NCI-H748 (cell line): ENCODE results near the gene ABCA1.
A peak's percentile ranks its signal among the peaks of the same experiment; 100 is the strongest.

ENCODE experiments used
- DNase-seq: peaks from one replicate; lab custom pipeline; 2025; ENCODE audit not compliant: unreplicated experiment; lab: John Stamatoyannopoulos, UW

ABCA1 gene

GRCh38 chr9:104850786-104851545 is 77.0 kb downstream of the ABCA1 start:
- no peak for DNase-seq

GRCh38 chr9:104849023-104849422 is 78.9 kb downstream of the ABCA1 start:
- no peak for DNase-seq

GRCh38 chr9:104844710-104845109 is 83.2 kb downstream of the ABCA1 start:
- DNase-seq: no peak

GRCh38 chr9:104843644-104844240 is 84.2 kb downstream of the ABCA1 start:
- DNase-seq: no peak

- no peak for DNase-seq
Observed at GRCh38 chr9:104842698-104843097, 85.3 kb downstream of the ABCA1 start.

- no peak for DNase-seq
Observed at GRCh38 chr9:104841601-104842141, 86.3 kb downstream of the ABCA1 start.

GRCh38 chr9:104838958-104839357 is 89.0 kb downstream of the ABCA1 start:
- no peak for DNase-seq

- no peak for DNase-seq
Observed at GRCh38 chr9:104836767-104837166, 91.2 kb downstream of the ABCA1 start.

- peak; percentile 88 for DNase-seq
Observed at GRCh38 chr9:104836235-104836634, 91.7 kb downstream of the ABCA1 start.

GRCh38 chr9:104835161-104835560 is 92.8 kb downstream of the ABCA1 start:
- DNase-seq: no peak

GRCh38 chr9:104833696-104834095 is 94.3 kb downstream of the ABCA1 start:
- DNase-seq: no peak

- no peak for DNase-seq
Observed at GRCh38 chr9:104831681-104832080, 96.3 kb downstream of the ABCA1 start.

- no peak for DNase-seq
Observed at GRCh38 chr9:104826911-104827310, 101.0 kb downstream of the ABCA1 start.

- no peak for DNase-seq
Observed at GRCh38 chr9:104826079-104826775, 101.7 kb downstream of the ABCA1 start.

- no peak for DNase-seq
Observed at GRCh38 chr9:104820336-104820735, 107.6 kb downstream of the ABCA1 start.

- no peak for DNase-seq
Observed at GRCh38 chr9:104819033-104819432, 108.9 kb downstream of the ABCA1 start.

GRCh38 chr9:104817437-104817836 is 110.5 kb downstream of the ABCA1 start:
- no peak for DNase-seq

- no peak for DNase-seq
Observed at GRCh38 chr9:104815851-104816565, 111.9 kb downstream of the ABCA1 start.

GRCh38 chr9:104810421-104811339 is 117.3 kb downstream of the ABCA1 start:
- no peak for DNase-seq

GRCh38 chr9:104808035-104808614 is 119.8 kb downstream of the ABCA1 start:
- DNase-seq: peak; percentile 69
